ENCODE measurements around the gene PLCG1.

PLCG1 gene

GRCh38 chr20:41168281-41169161 lies 31.2 kb downstream of the PLCG1 start:
- DNase-seq: no peak

- DNase-seq: no peak
Measured at GRCh38 chr20:41169162-41169690, 31.9 kb downstream of the PLCG1 start.

- no peak for DNase-seq
Measured at GRCh38 chr20:41169791-41170351, 32.5 kb downstream of the PLCG1 start.

- no peak for DNase-seq
Measured at GRCh38 chr20:41170386-41171105, 33.2 kb downstream of the PLCG1 start.

GRCh38 chr20:41171736-41172295 lies 34.5 kb downstream of the PLCG1 start:
- no peak for DNase-seq

DNA sequence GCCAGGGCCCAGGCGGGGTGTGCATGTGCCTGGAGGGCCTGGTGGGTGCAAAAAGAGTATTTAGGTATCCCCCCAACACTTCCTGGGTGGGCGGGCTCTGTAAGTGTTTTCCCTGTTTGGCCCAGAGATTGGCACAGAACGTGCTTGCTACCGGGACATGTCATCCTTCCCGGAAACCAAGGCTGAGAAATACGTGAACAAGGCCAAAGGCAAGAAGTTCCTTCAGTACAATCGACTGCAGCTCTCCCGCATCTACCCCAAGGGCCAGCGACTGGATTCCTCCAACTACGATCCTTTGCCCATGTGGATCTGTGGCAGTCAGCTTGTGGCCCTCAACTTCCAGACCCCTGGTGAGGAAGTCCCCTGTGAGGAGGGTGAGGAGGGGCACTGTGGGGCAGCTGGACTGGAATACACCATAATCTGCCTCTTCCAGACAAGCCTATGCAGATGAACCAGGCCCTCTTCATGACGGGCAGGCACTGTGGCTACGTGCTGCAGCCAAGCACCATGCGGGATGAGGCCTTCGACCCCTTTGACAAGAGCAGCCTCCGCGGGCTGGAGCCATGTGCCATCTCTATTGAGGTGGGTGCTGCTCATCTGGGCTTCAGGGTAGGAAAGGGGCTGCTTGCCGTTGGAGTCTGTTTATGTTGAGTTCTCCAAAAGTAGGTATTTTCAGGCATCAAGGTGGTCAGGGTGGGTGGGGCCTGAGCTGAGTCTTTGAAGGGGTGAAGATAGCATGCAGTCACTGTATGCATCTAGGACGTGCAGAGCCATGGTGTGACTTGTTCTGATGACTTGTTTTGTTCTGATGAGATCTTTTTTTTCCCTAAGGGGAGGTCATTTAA lies 35.2 kb downstream of the PLCG1 start:
- no peak for DNase-seq

DNA sequence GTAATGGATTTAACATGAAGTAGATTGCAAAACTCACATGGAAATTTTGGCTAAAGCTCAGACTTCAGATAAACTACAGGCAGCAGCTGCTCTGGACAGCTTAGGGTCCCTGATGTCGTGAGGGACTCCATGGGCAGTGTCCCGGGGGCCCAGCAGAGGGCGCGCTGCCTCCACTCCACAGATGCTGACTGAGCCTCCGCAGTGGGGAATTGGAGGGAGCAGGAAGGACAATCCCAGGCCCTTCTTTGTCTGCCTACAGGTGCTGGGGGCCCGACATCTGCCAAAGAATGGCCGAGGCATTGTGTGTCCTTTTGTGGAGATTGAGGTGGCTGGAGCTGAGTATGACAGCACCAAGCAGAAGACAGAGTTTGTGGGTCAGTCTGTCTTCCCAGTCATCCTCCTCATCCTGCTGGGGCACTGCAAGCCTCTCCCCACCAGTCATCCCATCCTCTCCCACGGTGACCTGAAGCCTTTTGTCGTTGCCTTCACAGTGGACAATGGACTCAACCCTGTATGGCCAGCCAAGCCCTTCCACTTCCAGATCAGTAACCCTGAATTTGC lies 35.9 kb downstream of the PLCG1 start:
- peak; percentile 77 for DNase-seq

GRCh38 chr20:41173791-41174341 lies 36.5 kb downstream of the PLCG1 start:
- DNase-seq: no peak

- no peak for DNase-seq
Measured at GRCh38 chr20:41174373-41174772, 37.0 kb downstream of the PLCG1 start.

DNA sequence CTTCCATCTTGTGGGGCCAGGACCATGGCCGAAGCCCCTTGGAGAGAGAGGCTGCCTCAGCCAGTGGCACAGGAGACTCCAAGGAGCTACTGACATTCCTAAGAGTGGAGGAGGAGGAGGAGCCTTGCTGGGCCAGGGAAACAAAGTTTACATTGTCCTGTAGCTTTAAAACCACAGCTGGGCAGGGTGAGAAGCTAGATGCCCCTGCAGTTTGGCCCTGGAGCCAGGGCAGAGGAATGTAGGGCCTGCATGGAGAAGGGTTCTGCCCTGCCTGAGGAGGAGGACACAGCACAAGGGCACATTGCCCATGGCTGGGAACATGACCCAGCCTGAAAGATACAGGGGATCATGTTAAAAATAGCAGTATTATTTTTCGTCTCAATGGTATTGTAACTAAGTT lies 37.4 kb downstream of the PLCG1 start:
- no peak for DNase-seq

- DNase-seq: no peak
Measured at GRCh38 chr20:41175201-41175651, 37.9 kb downstream of the PLCG1 start.

DNA sequence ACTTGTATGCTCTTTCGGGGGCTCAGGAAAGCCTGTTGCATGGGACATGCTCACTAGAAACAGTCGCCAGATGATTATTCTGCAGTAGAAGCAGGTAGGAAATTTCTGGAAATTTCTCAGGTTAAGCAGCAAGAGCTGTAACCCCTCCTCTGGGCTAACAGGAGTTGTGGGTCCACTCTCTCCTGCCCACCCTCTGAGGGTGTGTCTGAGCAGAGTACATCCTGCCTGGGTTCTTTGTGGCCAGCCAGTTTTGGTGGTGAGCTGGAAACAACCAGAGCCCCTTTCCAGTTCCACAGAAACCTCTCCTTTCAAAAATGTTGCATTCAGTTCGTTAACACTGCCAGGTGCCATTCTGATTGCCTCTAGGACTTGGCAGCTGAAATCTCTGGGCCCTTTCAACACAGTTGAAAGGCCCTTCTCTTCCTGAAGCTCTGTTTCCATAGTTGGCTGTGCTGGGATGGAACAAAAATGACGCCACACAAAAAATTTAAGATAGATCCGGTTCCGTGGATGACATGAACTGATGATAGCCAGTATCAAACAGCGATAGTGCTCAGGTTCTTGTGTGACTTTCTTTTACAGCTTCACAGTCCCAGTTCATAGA lies 38.5 kb downstream of the PLCG1 start:
- DNase-seq: no peak

GRCh38 chr20:41176711-41177552 lies 39.6 kb downstream of the PLCG1 start:
- no peak for DNase-seq

GRCh38 chr20:41177636-41178035 lies 40.3 kb downstream of the PLCG1 start:
- no peak for DNase-seq

DNA sequence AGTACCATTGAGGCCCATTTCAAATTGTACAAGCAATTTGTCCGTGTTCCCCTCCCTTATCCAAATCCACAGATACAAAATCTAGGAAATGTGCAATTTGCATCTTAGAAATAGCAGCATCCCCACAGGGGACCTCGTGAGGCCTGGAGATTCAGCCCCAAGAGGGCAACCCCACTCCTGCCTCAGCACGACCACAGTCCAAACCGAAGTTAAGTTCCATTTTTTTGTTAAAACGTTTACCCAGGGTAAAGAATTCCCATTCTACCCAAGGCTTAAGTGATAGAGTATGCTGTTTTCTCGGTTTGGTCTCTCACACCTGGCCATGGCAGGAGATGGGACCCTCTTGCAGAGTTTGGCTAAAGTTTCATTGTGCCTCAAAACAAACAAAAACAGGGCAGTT lies 41.2 kb downstream of the PLCG1 start:
- no peak for DNase-seq

- DNase-seq: no peak
Measured at GRCh38 chr20:41178904-41179432, 41.6 kb downstream of the PLCG1 start.

DNA sequence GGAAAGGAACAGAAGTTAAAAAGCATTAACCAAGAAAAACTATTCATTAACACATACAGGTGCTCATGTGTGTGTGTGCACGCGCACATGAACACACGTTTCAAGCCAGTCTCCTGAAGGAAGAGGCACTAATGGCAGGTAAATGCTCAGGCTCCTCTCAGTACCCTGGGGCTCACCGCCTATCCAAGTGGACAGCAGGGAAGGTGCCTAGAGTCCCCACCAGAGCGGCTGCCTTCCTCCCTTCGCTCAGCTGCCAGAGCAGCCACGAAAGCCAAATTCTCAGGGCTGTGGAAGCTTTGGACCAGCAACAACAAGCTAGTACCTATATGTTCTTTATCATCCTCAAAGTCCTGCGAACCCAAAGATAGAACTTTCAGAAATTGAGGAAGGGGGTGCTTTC lies 42.6 kb downstream of the PLCG1 start:
- no peak for DNase-seq

- DNase-seq: no peak
Measured at GRCh38 chr20:41180599-41181333, 43.4 kb downstream of the PLCG1 start.

DNA sequence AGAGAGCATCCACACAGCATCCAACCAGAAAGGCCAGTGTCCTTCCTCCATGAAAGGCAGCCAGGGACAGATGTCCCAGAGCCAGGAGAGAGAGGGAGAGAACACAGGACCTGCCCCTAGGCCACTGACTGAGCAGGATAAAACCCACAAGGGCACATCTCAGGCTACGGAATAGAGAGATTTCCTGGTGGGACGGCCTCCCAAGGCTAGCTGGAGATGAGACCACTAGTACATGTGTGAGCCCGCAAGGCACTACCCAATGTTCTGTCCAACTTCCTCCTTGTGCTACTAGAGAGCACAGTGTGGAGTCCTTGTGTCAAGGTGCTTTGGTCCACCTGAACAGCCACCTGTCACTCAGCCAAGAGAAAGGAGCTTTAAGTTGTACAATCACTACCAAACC lies 44.2 kb downstream of the PLCG1 start:
- no peak for DNase-seq

All from hematopoietic multipotent progenitor cell treated with erythropoietin and hydrocortisone succinate and interleukin-3 and kit ligand, for 4 days (in vitro differentiated cells).